GM18511 (cell line): ENCODE results near the gene OR4D2.

Experiments
- ATAC-seq: cut with Tn5 transposase; IDR thresholded peaks from one replicate; pipeline ENCODE4 v1.9.1; 2021; ENCODE audit warnings: mild to moderate bottlenecking, moderate library complexity; ENCODE audit not compliant: unreplicated experiment

Gene OR4D2

GRCh38 chr17:58205936-58206335 lies 39.2 kb downstream of the OR4D2 start:
- ATAC-seq = no peak

GRCh38 chr17:58207451-58207850 lies 40.7 kb downstream of the OR4D2 start:
- ATAC-seq = no peak

- no peak for ATAC-seq
Measured at GRCh38 chr17:58208344-58208743, 41.6 kb downstream of the OR4D2 start.

GRCh38 chr17:58210922-58211321 lies 44.1 kb downstream of the OR4D2 start:
- ATAC-seq = no peak

- ATAC-seq = no peak
Measured at GRCh38 chr17:58215685-58216084, 48.9 kb downstream of the OR4D2 start.

- ATAC-seq = no peak
Measured at GRCh38 chr17:58217766-58218165, 51.0 kb downstream of the OR4D2 start.

- peak; percentile 96 for ATAC-seq
Measured at GRCh38 chr17:58219007-58219788, 52.4 kb downstream of the OR4D2 start, which contains the start of gene MKS1. Gene MKS1, minus strand, starts transcription at chr17:58219255. Its CDS starts 25 bp downstream, at chr17:58219230.

- ATAC-seq = no peak
Measured at GRCh38 chr17:58219789-58220183, 53.0 kb downstream of the OR4D2 start.
